DND-41 (cell line): ENCODE data around the gene ABCB9.

Experiments used
- EZH2 ChIP-seq: IDR thresholded peaks from 3 replicates; pipeline ENCODE4 v1.6.1; 2012; ENCODE audit warnings: borderline replicate concordance, low read depth, mild to moderate bottlenecking, moderate library complexity, low read length, inconsistent platforms; ENCODE audit not compliant: severe bottlenecking
- TF ChIP-seq, protein P1 (sequence below): IDR thresholded peaks from 2 replicates; pipeline ENCODE4 v1.5.1; 2012; ENCODE audit warnings: borderline replicate concordance, low read length, moderate library complexity, mild to moderate bottlenecking; ENCODE audit not compliant: poor library complexity, severe bottlenecking; ENCODE audit errors: extremely low read depth

DNA sequence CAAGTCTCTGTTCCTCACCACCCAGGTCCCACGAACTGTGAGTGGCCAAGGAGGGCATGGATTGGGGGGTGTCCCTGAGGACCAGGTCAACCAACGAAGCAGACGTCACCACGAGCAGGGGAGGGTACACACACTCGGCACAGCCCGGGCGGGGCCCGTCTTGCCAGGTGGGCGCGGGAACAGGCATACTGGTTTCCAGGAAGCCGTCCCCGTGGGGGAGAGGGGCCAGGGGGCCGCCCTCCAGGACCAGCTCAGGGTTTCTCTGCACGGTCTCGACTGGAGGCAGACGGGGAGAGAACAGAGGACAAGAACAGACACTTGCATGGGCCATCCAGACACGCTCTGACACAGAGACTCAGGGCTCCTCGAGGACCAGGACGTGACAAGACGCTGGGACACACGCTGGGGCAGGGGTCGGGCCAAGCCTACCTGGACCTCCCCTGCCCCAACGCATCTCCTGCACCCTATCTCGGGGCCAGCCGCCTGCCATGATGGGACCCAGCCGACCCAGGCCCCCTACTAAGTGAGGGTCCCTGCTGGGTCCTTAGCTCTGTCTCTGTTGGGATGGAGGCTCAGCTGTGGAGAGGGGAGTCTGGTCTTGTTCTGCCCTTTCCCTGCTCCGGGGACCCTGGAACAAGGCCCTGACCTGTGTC lies 25.5 kb upstream of the ABCB9 start:
- TF ChIP-seq, protein P1, sequence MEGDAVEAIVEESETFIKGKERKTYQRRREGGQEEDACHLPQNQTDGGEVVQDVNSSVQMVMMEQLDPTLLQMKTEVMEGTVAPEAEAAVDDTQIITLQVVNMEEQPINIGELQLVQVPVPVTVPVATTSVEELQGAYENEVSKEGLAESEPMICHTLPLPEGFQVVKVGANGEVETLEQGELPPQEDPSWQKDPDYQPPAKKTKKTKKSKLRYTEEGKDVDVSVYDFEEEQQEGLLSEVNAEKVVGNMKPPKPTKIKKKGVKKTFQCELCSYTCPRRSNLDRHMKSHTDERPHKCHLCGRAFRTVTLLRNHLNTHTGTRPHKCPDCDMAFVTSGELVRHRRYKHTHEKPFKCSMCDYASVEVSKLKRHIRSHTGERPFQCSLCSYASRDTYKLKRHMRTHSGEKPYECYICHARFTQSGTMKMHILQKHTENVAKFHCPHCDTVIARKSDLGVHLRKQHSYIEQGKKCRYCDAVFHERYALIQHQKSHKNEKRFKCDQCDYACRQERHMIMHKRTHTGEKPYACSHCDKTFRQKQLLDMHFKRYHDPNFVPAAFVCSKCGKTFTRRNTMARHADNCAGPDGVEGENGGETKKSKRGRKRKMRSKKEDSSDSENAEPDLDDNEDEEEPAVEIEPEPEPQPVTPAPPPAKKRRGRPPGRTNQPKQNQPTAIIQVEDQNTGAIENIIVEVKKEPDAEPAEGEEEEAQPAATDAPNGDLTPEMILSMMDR, result no peak
- no peak for TF ChIP-seq EZH2
